CD14-positive monocyte (primary cell): ENCODE results near the gene UBR7. TPM values are rescaled to one million over a fixed set of nuclear protein-coding genes. Genes with fewer than 3 reads are reported as not detected.

ENCODE experiments used
- DNase-seq, 3 donors: peaks; one replicate each; pipeline ENCODE4 v3.0.0-alpha.2; 2011 to 2022
- H2AFZ ChIP-seq: 2 replicates; pipeline ENCODE4 v1.6.0; 2012; ENCODE audit warnings: mild to moderate bottlenecking, low read depth, low read length, inconsistent platforms; ENCODE audit not compliant: insufficient read depth, poor library complexity, severe bottlenecking
- H3K27ac ChIP-seq, 2 donors: 1 replicate in 1 of 2; 2 replicates in 1 of 2; pipeline ENCODE4 v1.5.1; 2012 to 2013; ENCODE audit warnings: low read length in 2 of 2, control low read depth in 1 of 2, inconsistent platforms in 1 of 2, low read depth in 1 of 2, mild to moderate bottlenecking in 1 of 2
- H3K27me3 ChIP-seq, 2 donors: one replicate each; pipeline versions ENCODE4 v1.6.0 to v1.6.1; 2011 to 2013; ENCODE audit warnings: low read length in 2 of 2; ENCODE audit not compliant: control insufficient read depth in 2 of 2, insufficient read depth in 2 of 2
- H3K36me3 ChIP-seq, 2 donors: replicated peaks in 1 of 2; 1 replicate in 1 of 2; 2 replicates in 1 of 2; pipeline versions ENCODE4 v1.5.1 to v1.6.1; 2012 to 2013; ENCODE audit warnings: low read length in 2 of 2, control low read depth in 1 of 2, inconsistent platforms in 1 of 2, mild to moderate bottlenecking in 1 of 2; ENCODE audit not compliant: insufficient read depth in 2 of 2, control insufficient read depth in 1 of 2
- H3K4me1 ChIP-seq, 2 donors: 1 replicate in 1 of 2; 2 replicates in 1 of 2; pipeline versions ENCODE4 v1.5.1 to v1.6.1; 2012 to 2013; ENCODE audit warnings: low read length in 2 of 2, control low read depth in 1 of 2, inconsistent platforms in 1 of 2, mild to moderate bottlenecking in 1 of 2, moderate library complexity in 1 of 2; ENCODE audit not compliant: insufficient read depth in 2 of 2, control insufficient read depth in 1 of 2
- H3K4me2 ChIP-seq: replicated peaks from 2 replicates; pipeline ENCODE3; 2012; ENCODE audit warnings: low read length, moderate library complexity, mild to moderate bottlenecking; ENCODE audit not compliant: poor library complexity, severe bottlenecking; ENCODE audit errors: extremely low read depth
- H3K4me3 ChIP-seq, 3 experiments: fragments of 200-600 bp in 1 of 3; sonication (generic) in 1 of 3; replicated peaks in 1 of 3; 1 replicate in 2 of 3; 2 replicates in 1 of 3; pipeline ENCODE4 v1.5.1; 2011 to 2013; ENCODE audit warnings: low read length in 3 of 3, mild to moderate bottlenecking in 3 of 3, control low read depth in 2 of 3, low read depth in 2 of 3, inconsistent platforms in 1 of 3, moderate library complexity in 1 of 3
- H3K79me2 ChIP-seq: 2 replicates; pipeline ENCODE4 v1.6.0; 2012; ENCODE audit warnings: mild to moderate bottlenecking, control low read depth, inconsistent platforms, low read length, moderate library complexity; ENCODE audit not compliant: insufficient read depth
- H3K9ac ChIP-seq: 2 replicates; pipeline ENCODE4 v1.6.0; 2017; ENCODE audit warnings: low read length, mild to moderate bottlenecking; ENCODE audit not compliant: insufficient read depth, poor library complexity, severe bottlenecking
- H3K9me3 ChIP-seq, 2 donors: replicated peaks in 1 of 2; 1 replicate in 1 of 2; 2 replicates in 1 of 2; pipeline versions ENCODE4 v1.5.1 to v1.6.1; 2012 to 2013; ENCODE audit warnings: low read length in 2 of 2, control low read depth in 1 of 2; ENCODE audit not compliant: control insufficient read depth in 1 of 2, insufficient read depth in 1 of 2
- H4K20me1 ChIP-seq: 2 replicates; pipeline ENCODE4 v1.6.0; 2012; ENCODE audit warnings: mild to moderate bottlenecking, low read length, control low read depth, moderate library complexity; ENCODE audit not compliant: insufficient read depth
- H3K27ac Mint-ChIP-seq, 7 donors: one replicate each; pipeline ENCODE4 v1.8.0; 2020; ENCODE audit warnings: mild to moderate bottlenecking in 7 of 7, mixed read lengths in 7 of 7, moderate library complexity in 6 of 7, inconsistent platforms in 2 of 7
- H3K27me3 Mint-ChIP-seq, 3 donors: one replicate each; pipeline ENCODE4 v1.8.0; 2021 to 2022; ENCODE audit warnings: low read depth in 3 of 3, mild to moderate bottlenecking in 3 of 3, mixed read lengths in 3 of 3, moderate library complexity in 3 of 3, inconsistent platforms in 1 of 3
- H3K36me3 Mint-ChIP-seq, 2 donors: one replicate each; pipeline ENCODE4 v1.8.0; 2020; ENCODE audit warnings: mixed read lengths in 2 of 2, inconsistent platforms in 1 of 2, mild to moderate bottlenecking in 1 of 2
- H3K4me1 Mint-ChIP-seq: one replicate; pipeline ENCODE4 v1.8.0; 2020; ENCODE audit warnings: mild to moderate bottlenecking, mixed read lengths
- H3K4me3 Mint-ChIP-seq, 2 donors: one replicate each; pipeline ENCODE4 v1.8.0; 2020; ENCODE audit warnings: mild to moderate bottlenecking in 2 of 2, mixed read lengths in 2 of 2, moderate library complexity in 1 of 2
- H3K9me3 Mint-ChIP-seq, 7 donors: one replicate each; pipeline ENCODE4 v1.8.0; 2020 to 2022; ENCODE audit warnings: mixed read lengths in 7 of 7, mild to moderate bottlenecking in 6 of 7, moderate library complexity in 6 of 7, inconsistent platforms in 2 of 7
- WGBS: methylation state at CpG from one replicate; pipeline ENCODE4 v1.1.5; 2013; ENCODE audit warnings: missing lambda C conversion rate; ENCODE audit not compliant: insufficient coverage; 5-methylcytosine and 5-hydroxymethylcytosine counted together
- intact Hi-C, 2 donors: fragments of 100-400 bp; cut with micrococcal nuclease; formaldehyde crosslinking; loops; one replicate each; pipeline versions ENCODE4 v1.15.0 to v1.15.1; 2023
- polyA plus RNA-seq, 3 donors: library from polyadenylated mRNA; depleted of rRNA in 1 of 3; unstranded in 2 of 3; stranded (reverse) in 1 of 3; fragments of 300-500 nt in 2 of 3; fragments of >200 nt in 1 of 3; fragmentation: Illumina TruSeq in 2 of 3; gene quantifications; 1 replicate in 2 of 3; 2 replicates in 1 of 3; pipeline ENCODE4 v1.2.3, GENCODE V29; 2012 to 2021
- TF ChIP-seq, protein P1 (sequence below): fragments of 200-600 bp; IDR thresholded peaks from one replicate; pipeline ENCODE4 v1.8.0; 2022; ENCODE audit warnings: antibody characterized with exemption, mild to moderate bottlenecking

UBR7 gene
- polyA plus RNA-seq, 3 donors, result 8.2 to 16.7 (median 14.0) TPM

DNA sequence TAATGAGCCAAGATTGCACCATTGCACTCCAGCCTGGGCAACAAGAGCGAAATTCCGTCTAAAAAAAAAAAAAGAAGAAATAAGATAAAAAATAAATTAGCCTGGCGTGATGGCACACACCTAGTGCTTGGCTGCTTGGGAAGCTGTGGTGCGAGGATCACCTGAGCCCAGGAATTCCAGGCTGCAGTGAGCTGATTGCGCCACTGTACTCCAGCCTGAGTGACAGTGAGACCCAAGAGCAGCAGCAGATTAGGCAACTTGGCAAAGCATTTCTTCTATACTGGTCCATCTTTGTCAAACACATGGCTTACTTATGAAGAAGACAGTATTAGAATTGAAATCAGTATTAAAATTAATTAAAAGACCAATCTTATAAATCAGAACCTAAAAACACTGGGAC lies 6.5 kb upstream of the UBR7 start:
- no peak overlapping the region for H3K27ac Mint-ChIP-seq
- peaks cover 14% of the 10 kb centered on the region for H4K20me1 ChIP-seq
- H3K36me3 ChIP-seq, result peaks cover 9 to 17% of the 10 kb centered on the region in 2 donors
- H3K27me3 ChIP-seq, result no peaks in the 10 kb centered on the region
- H3K9me3 Mint-ChIP-seq, result no peaks in the 10 kb centered on the region
- intact Hi-C loops, result loop anchor here (10.0 kb wide), 1 partner anchor 134 kb away; the partner anchor contains the start of gene BTBD7 (in 2 of the 2)
- no peaks in the 10 kb centered on the region for H3K9me3 ChIP-seq
- no peak overlapping the region for H2AFZ ChIP-seq
- H3K9ac ChIP-seq, result no peak overlapping the region
- H3K4me3 ChIP-seq, result no peak overlapping the region
- peaks cover 32% of the 10 kb centered on the region for H3K79me2 ChIP-seq
- WGBS, result 85% methylated on average over 5 of the region's 5 CpGs
- peaks cover under 1 to 4% of the 10 kb centered on the region in 2 donors for H3K4me1 ChIP-seq
- H3K4me3 Mint-ChIP-seq, result no peak overlapping the region
- H3K27ac ChIP-seq, result no peak overlapping the region
- no peak for DNase-seq
- peaks cover 12% of the 10 kb centered on the region for H3K4me1 Mint-ChIP-seq
- H3K27me3 Mint-ChIP-seq, result peaks cover 0 to 1% (median 0%) of the 10 kb centered on the region in 3 donors
- TF ChIP-seq, protein P1, sequence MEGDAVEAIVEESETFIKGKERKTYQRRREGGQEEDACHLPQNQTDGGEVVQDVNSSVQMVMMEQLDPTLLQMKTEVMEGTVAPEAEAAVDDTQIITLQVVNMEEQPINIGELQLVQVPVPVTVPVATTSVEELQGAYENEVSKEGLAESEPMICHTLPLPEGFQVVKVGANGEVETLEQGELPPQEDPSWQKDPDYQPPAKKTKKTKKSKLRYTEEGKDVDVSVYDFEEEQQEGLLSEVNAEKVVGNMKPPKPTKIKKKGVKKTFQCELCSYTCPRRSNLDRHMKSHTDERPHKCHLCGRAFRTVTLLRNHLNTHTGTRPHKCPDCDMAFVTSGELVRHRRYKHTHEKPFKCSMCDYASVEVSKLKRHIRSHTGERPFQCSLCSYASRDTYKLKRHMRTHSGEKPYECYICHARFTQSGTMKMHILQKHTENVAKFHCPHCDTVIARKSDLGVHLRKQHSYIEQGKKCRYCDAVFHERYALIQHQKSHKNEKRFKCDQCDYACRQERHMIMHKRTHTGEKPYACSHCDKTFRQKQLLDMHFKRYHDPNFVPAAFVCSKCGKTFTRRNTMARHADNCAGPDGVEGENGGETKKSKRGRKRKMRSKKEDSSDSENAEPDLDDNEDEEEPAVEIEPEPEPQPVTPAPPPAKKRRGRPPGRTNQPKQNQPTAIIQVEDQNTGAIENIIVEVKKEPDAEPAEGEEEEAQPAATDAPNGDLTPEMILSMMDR, result no peak
- H3K4me2 ChIP-seq, result no peak overlapping the region
- peaks cover 16 to 32% of the 10 kb centered on the region in 2 donors for H3K36me3 Mint-ChIP-seq

DNA sequence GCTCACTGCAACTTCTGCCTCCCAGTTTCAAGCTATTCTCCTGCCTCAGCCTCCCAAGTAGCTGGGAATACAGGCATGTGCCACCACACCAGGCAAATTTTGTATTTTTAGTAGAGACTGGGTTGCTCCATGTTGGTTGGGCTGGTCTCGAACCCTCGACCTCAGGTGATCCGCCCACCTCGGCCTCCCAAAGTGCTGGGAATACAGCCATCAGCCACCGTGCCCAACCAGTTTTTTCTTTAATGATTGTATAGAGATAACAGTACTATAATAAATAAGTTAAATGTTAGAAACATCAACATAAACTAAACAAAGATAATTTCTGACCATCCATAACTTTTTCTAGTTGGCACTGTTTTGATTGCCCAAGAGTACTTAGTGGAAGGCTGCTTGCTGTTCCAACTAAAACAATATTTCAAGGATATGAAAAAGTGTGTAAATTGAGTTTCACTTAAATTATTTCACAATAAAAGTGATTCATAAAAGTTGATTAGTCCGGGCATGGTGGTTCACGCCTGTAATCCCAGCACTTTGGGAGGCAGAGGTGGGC lies 5.8 kb upstream of the UBR7 start:
- Histone ChIP-seq H3K36me3 (peaks cover 9 to 17% of the 10 kb centered on the region in 2 donors), H3K9me3 (no peaks in the 10 kb centered on the region), H3K9ac (no peak overlapping the region), H3K4me1 (peaks cover 7 to 11% of the 10 kb centered on the region in 2 donors), H3K79me2 (peaks cover 38% of the 10 kb centered on the region), H3K27ac (no peak overlapping the region), H2AFZ (no peak overlapping the region), H3K4me3 (no peak overlapping the region), H3K27me3 (no peaks in the 10 kb centered on the region), H3K4me2 (no peak overlapping the region), H4K20me1 (peaks cover 17% of the 10 kb centered on the region)
- Mint-ChIP-seq H3K9me3 (no peaks in the 10 kb centered on the region), H3K4me3 (no peak overlapping the region), H3K36me3 (peaks cover 16 to 32% of the 10 kb centered on the region in 2 donors), H3K27me3 (peaks cover 0 to 3% (median 1%) of the 10 kb centered on the region in 3 donors), H3K27ac (peak overlapping the region in 1 of 7 donors; percentile 11), H3K4me1 (peaks cover 18% of the 10 kb centered on the region)
- intact Hi-C loops, result loop anchor here (10.0 kb wide), 1 partner anchor 134 kb away; the partner anchor contains the start of gene BTBD7 (in 2 of the 2)
- no CpG with 5 or more reads among the region's 7 CpGs for WGBS
- DNase-seq, result no peak
- TF ChIP-seq, protein P1, result no peak
